Coronary artery (tissue), 2 donors: ENCODE results near the gene GSK3A.

Experiments used
- DNase-seq: peaks from one replicate; pipeline ENCODE4 v3.0.0-alpha.2; 2017; ENCODE audit warnings: low spot score
- H3K27ac ChIP-seq, 2 donors: fragments of 200-600 bp; sonication (generic); one replicate each; pipeline ENCODE4 v1.5.1; 2016 to 2019
- H3K4me3 ChIP-seq: fragments of 200-600 bp; sonication (generic); 2 replicates; pipeline ENCODE4 v1.5.1; 2016; ENCODE audit warnings: mild to moderate bottlenecking, moderate library complexity
- TF ChIP-seq, protein P1 (sequence below): fragments of 200-600 bp; sonication (generic); IDR thresholded peaks from one replicate; pipeline ENCODE4 v1.5.1; 2019; ENCODE audit warnings: antibody characterized with exemption

The GSK3A gene

DNA sequence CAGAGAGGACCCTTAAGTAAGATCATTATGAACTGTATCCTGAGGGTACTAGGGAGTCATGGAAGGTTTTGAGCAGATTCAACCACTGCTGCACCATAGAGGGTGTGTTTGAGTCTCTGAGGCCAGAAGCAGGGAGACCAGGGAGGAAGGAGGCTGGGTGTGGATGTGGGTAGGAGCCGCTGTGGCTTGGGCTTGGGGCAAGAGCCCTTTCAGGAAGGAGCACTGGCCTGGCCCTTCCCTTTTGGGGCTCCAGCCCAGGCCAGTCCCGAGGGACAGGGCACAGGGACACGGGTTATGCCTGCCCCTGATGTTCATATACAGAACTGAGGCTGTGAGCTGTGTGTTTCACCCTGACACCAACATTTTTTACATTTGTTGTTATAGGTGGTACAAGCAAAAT, 33.9 kb upstream of the GSK3A start:
- peak overlapping the region; percentile 98 to 100 for H3K27ac ChIP-seq
- no peak overlapping the region for H3K4me3 ChIP-seq
- no peak for DNase-seq
- TF ChIP-seq, protein P1, sequence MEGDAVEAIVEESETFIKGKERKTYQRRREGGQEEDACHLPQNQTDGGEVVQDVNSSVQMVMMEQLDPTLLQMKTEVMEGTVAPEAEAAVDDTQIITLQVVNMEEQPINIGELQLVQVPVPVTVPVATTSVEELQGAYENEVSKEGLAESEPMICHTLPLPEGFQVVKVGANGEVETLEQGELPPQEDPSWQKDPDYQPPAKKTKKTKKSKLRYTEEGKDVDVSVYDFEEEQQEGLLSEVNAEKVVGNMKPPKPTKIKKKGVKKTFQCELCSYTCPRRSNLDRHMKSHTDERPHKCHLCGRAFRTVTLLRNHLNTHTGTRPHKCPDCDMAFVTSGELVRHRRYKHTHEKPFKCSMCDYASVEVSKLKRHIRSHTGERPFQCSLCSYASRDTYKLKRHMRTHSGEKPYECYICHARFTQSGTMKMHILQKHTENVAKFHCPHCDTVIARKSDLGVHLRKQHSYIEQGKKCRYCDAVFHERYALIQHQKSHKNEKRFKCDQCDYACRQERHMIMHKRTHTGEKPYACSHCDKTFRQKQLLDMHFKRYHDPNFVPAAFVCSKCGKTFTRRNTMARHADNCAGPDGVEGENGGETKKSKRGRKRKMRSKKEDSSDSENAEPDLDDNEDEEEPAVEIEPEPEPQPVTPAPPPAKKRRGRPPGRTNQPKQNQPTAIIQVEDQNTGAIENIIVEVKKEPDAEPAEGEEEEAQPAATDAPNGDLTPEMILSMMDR: no peak

DNA sequence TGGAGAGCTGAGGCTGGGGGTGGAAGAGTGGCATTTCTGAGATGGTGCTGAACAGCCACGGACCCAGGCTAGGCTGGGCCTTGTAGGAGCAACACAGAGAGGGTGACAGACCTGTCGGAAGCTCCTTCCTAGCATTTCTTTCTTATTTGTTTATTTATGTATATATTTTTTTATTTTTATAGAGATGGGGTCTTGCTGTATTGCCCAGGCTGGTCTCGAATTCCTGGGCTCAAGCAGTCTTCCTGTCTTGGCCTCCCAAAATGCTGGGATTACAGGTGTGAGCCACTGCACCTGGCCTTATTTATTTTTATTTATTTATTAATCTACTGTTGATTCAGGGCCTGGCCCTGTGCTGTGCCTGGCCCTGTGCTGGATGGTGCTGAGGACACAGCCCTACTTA, 33.1 kb upstream of the GSK3A start:
- TF ChIP-seq, protein P1: no peak
- DNase-seq: no peak
- H3K27ac ChIP-seq: peak overlapping the region in 1 of 2 donors; percentile 26
- no peak overlapping the region for H3K4me3 ChIP-seq

DNA sequence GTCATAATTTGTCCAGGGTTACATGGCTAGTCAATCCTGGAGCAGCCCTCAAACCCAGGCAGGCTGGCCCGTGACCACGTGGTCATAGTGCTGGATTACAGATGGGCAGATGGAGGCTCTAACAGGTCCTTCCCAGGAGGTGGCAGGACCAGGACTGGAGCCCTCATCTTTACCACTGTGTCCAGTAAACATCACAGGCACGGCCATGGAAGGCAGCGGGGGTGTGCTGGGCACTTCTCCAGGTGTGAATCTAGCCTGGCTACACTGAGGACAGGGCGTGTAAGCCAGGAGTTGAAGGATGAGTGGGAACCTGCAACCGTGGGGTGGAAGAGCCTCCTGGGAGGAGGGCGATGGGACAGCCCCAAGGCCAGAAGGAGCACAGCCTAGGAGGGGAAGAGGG, 32.7 kb upstream of the GSK3A start:
- Histone ChIP-seq H3K4me3 (no peak overlapping the region), H3K27ac (peak overlapping the region in 1 of 2 donors; percentile 26)
- TF ChIP-seq, protein P1: no peak
- peak; percentile 63 for DNase-seq

DNA sequence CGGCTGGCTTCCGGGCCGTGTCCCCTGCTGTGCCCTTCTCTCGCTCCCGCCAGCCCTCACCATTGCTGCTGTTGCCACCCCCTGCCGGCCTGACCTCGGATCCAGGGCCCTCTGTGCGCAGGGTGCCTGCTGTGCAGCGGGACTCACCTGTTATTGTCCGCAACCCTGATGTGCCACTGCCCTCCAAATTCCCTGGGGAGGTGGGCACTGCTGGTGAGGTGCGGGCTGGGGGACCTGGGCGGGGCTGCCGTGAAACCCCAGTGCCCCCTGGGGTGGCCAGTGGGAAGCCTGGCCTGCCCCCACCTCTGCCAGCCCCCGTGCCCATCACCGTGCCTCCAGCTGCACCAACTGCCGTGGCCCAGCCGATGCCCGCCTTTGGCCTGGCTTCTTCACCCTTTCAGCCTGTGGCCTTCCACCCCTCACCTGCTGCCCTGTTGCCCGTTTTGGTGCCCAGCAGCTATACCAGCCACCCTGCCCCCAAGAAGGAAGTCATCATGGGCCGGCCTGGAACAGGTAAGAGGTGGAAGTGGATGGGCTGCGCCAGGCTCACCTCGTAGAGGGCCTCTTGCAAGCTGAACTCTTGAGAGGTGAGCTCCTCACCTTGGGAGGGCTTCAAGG, 31.8 kb upstream of the GSK3A start:
- peak; percentile 69 for DNase-seq
- no peak overlapping the region for H3K4me3 ChIP-seq
- no peak overlapping the region for H3K27ac ChIP-seq
- TF ChIP-seq, protein P1: no peak

DNA sequence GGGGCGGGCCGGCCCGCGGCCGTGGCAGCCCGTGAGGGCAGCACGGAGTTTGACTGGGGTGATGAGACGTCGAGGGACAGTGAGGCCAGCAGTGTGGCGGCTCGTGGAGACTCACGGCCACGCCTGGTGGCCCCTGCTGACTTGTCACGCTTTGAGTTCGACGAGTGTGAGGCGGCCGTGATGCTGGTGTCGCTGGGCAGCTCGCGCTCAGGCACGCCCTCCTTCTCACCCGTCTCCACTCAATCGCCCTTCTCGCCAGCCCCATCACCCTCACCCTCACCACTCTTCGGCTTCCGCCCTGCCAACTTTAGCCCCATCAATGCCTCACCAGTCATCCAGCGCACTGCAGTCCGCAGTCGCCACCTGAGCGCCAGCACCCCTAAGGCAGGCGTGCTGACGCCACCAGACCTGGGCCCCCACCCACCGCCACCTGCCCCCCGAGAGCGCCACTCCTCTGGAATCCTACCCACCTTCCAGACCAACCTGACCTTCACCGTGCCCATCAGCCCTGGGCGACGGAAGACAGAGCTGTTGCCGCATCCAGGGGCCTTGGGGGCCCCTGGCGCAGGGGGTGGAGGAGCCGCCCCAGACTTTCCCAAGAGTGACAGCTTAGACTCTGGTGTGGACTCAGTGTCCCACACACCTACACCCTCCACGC, 31.1 kb upstream of the GSK3A start:
- H3K27ac ChIP-seq: no peak overlapping the region
- no peak overlapping the region for H3K4me3 ChIP-seq
- TF ChIP-seq, protein P1: no peak
- peak; percentile 75 for DNase-seq

DNA sequence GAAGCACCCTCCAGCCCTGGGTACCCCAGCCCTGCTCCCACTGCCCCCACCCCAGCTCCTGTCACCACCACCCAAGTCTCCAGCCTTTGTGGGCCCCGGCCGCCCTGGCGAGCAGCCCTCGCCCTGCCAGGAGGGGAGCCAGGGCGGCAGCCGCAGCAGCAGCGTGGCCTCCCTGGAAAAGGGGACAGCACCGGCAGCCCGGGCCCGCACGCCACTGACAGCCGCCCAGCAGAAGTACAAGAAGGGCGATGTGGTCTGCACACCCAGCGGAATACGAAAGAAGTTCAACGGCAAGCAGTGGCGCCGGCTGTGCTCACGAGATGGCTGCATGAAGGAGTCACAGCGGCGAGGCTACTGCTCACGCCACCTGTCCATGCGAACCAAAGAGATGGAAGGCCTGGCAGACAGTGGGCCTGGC, 30.6 kb upstream of the GSK3A start:
- DNase-seq: peak; percentile 65
- Histone ChIP-seq H3K27ac (no peak overlapping the region), H3K4me3 (no peak overlapping the region)
- TF ChIP-seq, protein P1: no peak

DNA sequence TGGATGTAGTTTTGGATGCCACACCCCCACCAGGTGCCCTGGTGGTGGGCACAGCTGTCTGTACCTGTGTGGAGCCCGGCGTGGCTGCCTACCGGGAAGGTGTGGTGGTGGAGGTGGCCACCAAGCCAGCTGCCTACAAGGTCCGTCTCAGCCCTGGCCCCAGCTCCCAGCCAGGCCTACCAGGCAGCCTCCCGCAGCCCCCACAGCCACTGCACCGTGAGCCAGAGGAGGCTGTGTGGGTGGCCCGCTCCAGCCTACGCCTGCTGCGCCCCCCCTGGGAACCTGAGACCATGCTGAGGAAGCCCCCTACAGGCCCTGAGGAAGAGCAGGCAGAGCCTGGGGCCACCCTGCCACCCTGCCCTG, 30.1 kb upstream of the GSK3A start:
- TF ChIP-seq, protein P1: no peak

More for the DNA sequence above, 30.1 kb upstream of the GSK3A start:
- Histone ChIP-seq H3K4me3 (no peak overlapping the region), H3K27ac (no peak overlapping the region)
- no peak for DNase-seq
